Kidney epithelial cell (primary cell): ENCODE results near the gene SOHLH2. TPM values are rescaled to one million over a fixed set of nuclear protein-coding genes. Genes with fewer than 3 reads are reported as not detected.

Source experiments
- DNase-seq: peaks from one replicate; pipeline ENCODE4 v3.0.0-alpha.2; 2010; ENCODE audit warnings: low read depth
- H3K27me3 ChIP-seq: 2 replicates; pipeline ENCODE4 v1.6.0; 2011; ENCODE audit warnings: low read length; ENCODE audit not compliant: control insufficient read depth, insufficient read depth
- H3K36me3 ChIP-seq: 2 replicates; pipeline ENCODE4 v1.5.1; 2011; ENCODE audit warnings: low read length; ENCODE audit not compliant: control insufficient read depth, insufficient read depth
- H3K4me3 ChIP-seq: 2 replicates; pipeline ENCODE4 v1.5.1; 2011; ENCODE audit warnings: low read depth, mild to moderate bottlenecking, control low read depth, low read length
- total RNA-seq: library from RNA; depleted of rRNA; stranded (reverse); fragments of >200 nt; gene quantifications from 2 replicates; pipeline ENCODE4 v1.2.3, GENCODE V29; 2015
- TF ChIP-seq, protein P1 (sequence below): IDR thresholded peaks from 2 replicates; pipeline ENCODE4 v1.5.1; 2011; ENCODE audit warnings: mild to moderate bottlenecking, moderate library complexity, low read length, control low read depth, inconsistent platforms; ENCODE audit not compliant: insufficient read depth, poor library complexity, severe bottlenecking

The SOHLH2 gene
- total RNA-seq, 1 donor from 2014 or later, result not detected

GRCh38 chr13:36251526-36251925 is 37.2 kb upstream of the SOHLH2 start:
- no peak overlapping the region for H3K4me3 ChIP-seq
- H3K36me3 ChIP-seq, result no peaks in the 10 kb centered on the region
- H3K27me3 ChIP-seq, result no peaks in the 10 kb centered on the region
- TF ChIP-seq, protein P1, sequence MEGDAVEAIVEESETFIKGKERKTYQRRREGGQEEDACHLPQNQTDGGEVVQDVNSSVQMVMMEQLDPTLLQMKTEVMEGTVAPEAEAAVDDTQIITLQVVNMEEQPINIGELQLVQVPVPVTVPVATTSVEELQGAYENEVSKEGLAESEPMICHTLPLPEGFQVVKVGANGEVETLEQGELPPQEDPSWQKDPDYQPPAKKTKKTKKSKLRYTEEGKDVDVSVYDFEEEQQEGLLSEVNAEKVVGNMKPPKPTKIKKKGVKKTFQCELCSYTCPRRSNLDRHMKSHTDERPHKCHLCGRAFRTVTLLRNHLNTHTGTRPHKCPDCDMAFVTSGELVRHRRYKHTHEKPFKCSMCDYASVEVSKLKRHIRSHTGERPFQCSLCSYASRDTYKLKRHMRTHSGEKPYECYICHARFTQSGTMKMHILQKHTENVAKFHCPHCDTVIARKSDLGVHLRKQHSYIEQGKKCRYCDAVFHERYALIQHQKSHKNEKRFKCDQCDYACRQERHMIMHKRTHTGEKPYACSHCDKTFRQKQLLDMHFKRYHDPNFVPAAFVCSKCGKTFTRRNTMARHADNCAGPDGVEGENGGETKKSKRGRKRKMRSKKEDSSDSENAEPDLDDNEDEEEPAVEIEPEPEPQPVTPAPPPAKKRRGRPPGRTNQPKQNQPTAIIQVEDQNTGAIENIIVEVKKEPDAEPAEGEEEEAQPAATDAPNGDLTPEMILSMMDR, result no peak
- no peak for DNase-seq

DNA sequence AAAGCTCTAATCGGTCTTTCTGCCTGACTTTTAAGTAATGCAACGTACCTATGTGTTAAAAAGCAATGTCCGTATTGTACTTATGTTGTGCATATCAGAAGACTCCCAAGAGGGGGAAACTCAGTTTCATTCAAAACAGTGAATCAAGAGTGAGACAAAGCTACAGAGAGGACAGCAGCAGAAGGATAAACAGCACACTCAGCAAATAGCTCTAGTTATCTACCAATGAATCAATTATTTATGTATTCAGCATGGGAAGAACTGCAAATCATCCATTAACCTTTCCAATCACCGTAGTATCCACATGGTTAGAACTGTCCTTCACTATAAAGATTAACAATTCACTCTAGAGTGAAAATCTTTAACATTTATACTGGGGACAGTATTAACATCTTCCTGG is 36.7 kb upstream of the SOHLH2 start:
- no peaks in the 10 kb centered on the region for H3K36me3 ChIP-seq
- TF ChIP-seq, protein P1, result no peak
- no peak overlapping the region for H3K4me3 ChIP-seq
- no peak for DNase-seq
- no peaks in the 10 kb centered on the region for H3K27me3 ChIP-seq

GRCh38 chr13:36248700-36249099 is 34.3 kb upstream of the SOHLH2 start:
- Histone ChIP-seq H3K27me3 (no peaks in the 10 kb centered on the region), H3K36me3 (no peaks in the 10 kb centered on the region), H3K4me3 (no peak overlapping the region)
- no peak for DNase-seq
- TF ChIP-seq, protein P1, result no peak

GRCh38 chr13:36244990-36245389 is 30.6 kb upstream of the SOHLH2 start:
- TF ChIP-seq, protein P1, result no peak
- Histone ChIP-seq H3K4me3 (no peak overlapping the region), H3K36me3 (no peaks in the 10 kb centered on the region), H3K27me3 (no peaks in the 10 kb centered on the region)
- DNase-seq, result no peak

DNA sequence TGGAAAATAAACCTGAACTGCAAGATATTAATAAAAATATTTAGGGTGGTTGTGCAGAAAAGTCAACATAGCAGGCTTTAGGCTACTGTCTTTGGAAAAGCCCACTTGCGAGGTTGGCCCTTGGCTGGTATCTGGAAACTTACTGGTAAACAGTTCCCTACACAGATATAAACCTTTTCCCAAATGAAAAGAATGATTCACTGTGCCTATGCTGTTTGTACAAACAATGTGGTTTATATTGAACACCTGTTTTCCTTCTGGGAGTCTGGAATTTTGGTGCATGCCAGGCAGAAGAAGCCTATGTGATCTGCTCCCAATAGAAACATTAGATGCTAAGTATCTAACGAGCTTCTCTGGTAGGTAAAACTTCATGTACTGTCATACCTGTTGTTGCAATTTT is 29.7 kb upstream of the SOHLH2 start:
- H3K36me3 ChIP-seq, result no peaks in the 10 kb centered on the region
- DNase-seq, result no peak
- H3K27me3 ChIP-seq, result no peaks in the 10 kb centered on the region
- TF ChIP-seq, protein P1, result no peak
- H3K4me3 ChIP-seq, result no peak overlapping the region

DNA sequence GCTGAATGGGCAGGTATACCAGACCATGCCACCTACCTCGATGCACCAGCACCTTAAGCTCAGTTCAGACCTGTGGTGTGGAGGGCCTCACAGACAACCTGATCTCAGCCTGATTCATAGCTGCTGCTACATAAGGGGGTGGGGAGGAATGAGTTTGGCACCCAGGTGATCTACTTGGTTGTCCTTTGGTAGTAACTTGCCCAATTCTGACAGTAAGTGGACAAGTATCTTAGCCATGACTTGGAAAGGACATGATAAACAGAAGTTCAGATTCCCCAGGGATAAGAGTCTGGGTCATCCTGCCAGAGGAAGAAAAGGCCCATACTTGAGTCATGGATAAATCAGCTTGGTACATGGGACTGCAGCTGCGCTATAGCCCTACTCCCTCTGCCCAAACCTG is 28.4 kb upstream of the SOHLH2 start:
- no peak overlapping the region for H3K4me3 ChIP-seq
- no peaks in the 10 kb centered on the region for H3K27me3 ChIP-seq
- no peak for DNase-seq
- H3K36me3 ChIP-seq, result no peaks in the 10 kb centered on the region
- TF ChIP-seq, protein P1, result no peak
